NCI-H524 treated with DMSO at 0.1 percent for 48 hours (cell line): ENCODE results near the gene C1QC.
A peak's percentile ranks its signal among the peaks of the same experiment; 100 is the strongest.
"Not testable (repeated sequence)": the region's sequence is repeated elsewhere in the genome, so short reads cannot be mapped to it uniquely, and the experiment has no call there.

Experiments
- DNase-seq: peaks from one replicate; lab custom pipeline; 2025; lab: John Stamatoyannopoulos, UW

Gene C1QC

GRCh38 chr1:22651941-22652856, 8.8 kb downstream of the C1QC start:
- DNase-seq, result no peak

DNA sequence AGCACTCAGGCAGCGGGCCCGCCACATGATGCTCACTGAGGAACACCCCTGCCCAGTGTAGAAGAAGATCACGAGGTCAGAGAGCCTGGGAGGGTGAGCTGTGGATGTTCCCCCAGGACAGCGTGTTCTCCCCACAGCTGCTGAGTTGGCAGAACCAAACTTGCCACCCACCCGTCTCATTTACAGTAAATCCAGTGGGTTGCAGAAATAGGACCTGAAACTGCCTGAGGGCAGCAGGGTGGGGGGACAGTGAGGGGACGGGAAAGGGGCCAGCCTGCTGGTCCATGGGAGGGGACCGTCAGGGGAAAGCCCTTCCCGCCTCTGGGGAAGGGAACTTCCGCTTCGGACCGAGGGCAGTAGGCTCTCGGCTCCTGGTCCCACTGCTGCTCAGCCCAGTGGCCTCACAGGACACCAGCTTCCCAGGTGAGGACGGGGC, 9.5 kb downstream of the C1QC start, which contains the start of gene C1QB:
C1QB (plus strand) TSS at position 356 of the 436 bp plus-strand sequence. CDS start 6,227 bp downstream, outside the sequence.
- no peak for DNase-seq

- DNase-seq, result no peak
Observed at GRCh38 chr1:22654692-22655091, 11.3 kb downstream of the C1QC start.

GRCh38 chr1:22658385-22659163, 15.1 kb downstream of the C1QC start:
- no peak for DNase-seq

DNA sequence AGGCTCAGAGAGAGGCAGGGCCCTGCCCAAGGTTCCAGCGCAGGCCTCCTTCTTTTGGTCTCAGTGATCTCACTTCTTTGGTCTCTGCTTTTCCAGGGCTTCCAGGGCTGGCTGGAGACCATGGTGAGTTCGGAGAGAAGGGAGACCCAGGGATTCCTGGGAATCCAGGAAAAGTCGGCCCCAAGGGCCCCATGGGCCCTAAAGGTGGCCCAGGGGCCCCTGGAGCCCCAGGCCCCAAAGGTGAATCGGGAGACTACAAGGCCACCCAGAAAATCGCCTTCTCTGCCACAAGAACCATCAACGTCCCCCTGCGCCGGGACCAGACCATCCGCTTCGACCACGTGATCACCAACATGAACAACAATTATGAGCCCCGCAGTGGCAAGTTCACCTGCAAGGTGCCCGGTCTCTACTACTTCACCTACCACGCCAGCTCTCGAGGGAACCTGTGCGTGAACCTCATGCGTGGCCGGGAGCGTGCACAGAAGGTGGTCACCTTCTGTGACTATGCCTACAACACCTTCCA, 17.3 kb downstream of the C1QC start:
- DNase-seq, result no peak

GRCh38 chr1:22661880-22662279, 18.4 kb downstream of the C1QC start:
- no peak for DNase-seq

DNA sequence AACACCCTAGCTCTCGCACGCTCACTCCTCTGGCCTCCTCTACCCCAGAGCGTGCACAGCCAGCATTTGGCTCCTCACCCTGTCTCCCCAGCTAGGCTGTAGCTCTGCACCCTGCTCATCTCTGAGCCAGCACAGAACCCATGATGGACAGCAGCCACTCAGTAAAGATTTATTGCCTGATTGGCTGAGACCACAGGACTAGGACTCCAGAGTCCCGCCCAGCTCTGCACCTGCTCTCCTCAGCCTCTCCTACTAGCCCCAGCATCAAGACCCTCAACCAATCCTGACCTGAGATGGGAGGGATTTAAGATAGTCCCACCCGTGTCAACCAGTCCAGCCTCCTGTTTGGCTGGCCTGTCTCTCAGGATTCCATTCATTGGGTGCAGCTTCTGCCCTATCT, 18.9 kb downstream of the C1QC start:
- DNase-seq, result peak; percentile 44

GRCh38 chr1:22662986-22663408, 19.6 kb downstream of the C1QC start:
- no peak for DNase-seq

DNA sequence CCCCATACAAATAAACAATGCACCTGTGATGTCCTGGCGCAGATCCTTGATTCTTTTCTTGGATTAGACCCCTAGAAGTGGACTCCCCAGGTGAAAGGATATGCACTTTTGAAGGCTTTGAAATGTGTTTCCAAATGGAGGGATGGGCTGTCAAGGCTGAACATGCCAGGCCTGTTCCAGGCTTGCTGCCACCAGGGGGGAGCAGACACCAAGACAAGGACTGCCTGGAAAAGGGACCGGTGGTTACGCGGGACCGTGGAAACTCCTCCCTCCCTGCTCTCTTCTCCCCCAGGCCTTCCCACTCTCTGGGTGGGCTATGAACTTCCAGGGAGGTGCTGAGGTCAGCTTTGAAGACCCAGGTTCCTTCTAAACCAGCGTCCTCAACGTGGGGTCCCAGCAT, 22.3 kb downstream of the C1QC start:
- no peak for DNase-seq

DNA sequence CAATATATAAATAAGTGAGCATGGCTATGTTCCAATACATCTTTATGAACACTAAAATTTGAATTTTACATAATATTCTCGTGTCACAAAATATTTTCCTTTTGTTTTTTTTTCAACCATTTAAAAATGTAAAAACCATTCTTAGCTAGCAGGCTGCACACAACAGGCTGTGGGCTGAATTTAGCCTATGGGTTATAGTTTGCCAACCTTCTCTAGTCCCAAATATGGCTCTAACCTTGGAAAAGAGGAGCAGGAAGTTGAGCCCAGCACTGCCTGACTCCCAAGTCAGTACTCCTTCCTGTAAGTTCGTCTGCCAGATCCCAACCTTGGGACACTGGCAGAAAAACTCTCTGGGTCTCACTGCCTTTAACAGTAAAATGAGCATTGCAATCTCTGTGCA, 23.0 kb downstream of the C1QC start:
- DNase-seq, result no peak

GRCh38 chr1:22668840-22669239, 25.4 kb downstream of the C1QC start:
- not testable (repeated sequence) for DNase-seq

- no peak for DNase-seq
Observed at GRCh38 chr1:22670352-22670975, 27.0 kb downstream of the C1QC start.

DNA sequence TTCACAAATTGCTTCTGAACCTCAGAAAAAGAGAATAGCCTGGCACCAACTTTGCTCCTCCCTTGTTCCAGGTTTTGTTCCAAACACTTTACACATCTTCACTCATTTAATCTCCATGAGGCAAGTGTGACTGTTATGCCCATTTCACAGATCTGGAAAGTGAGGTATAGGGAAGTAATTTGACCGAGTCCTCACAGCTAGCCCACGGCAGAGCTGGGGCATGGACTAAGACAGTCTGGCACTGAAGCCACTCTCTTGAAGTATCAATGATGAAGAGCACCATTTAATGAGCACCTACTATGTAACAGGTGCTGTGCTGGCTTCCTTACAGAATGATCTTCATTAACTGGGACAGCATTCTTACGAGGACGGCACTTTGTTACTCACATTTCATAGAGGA, 28.6 kb downstream of the C1QC start:
- DNase-seq, result no peak

GRCh38 chr1:22673486-22674409, 30.3 kb downstream of the C1QC start:
- DNase-seq, result peak; percentile 20

GRCh38 chr1:22674410-22674749, 30.9 kb downstream of the C1QC start:
- no peak for DNase-seq

GRCh38 chr1:22676151-22676550, 32.7 kb downstream of the C1QC start:
- DNase-seq, result not testable (repeated sequence)

- no peak for DNase-seq
Observed at GRCh38 chr1:22676916-22677583, 33.6 kb downstream of the C1QC start.

GRCh38 chr1:22677931-22678896, 34.8 kb downstream of the C1QC start:
- DNase-seq, result no peak

GRCh38 chr1:22680726-22681125, 37.3 kb downstream of the C1QC start:
- DNase-seq, result no peak
